Endodermal cell (in vitro differentiated cells): ENCODE data around the gene GARIN5A. TPM values are rescaled to one million over a fixed set of nuclear protein-coding genes. Genes with fewer than 3 reads are reported as not detected.

ENCODE experiments used
- DNase-seq: peaks from one replicate; pipeline ENCODE4 v3.0.0-alpha.2; 2017
- H3K27ac ChIP-seq: 2 replicates; pipeline ENCODE4 v1.5.1; 2013; ENCODE audit warnings: mild to moderate bottlenecking, low read depth, low read length, moderate library complexity
- H3K27me3 ChIP-seq: 2 replicates; pipeline ENCODE4 v1.6.1; 2013; ENCODE audit warnings: mild to moderate bottlenecking, low read length, moderate library complexity; ENCODE audit not compliant: insufficient read depth, control insufficient read depth, poor library complexity, severe bottlenecking
- H3K36me3 ChIP-seq: 2 replicates; pipeline ENCODE4 v1.7.0; 2013; ENCODE audit warnings: mild to moderate bottlenecking, low read length, moderate library complexity; ENCODE audit not compliant: control insufficient read depth, insufficient read depth
- H3K4me1 ChIP-seq: one replicate; pipeline ENCODE4 v1.7.0; 2013; ENCODE audit warnings: low read length; ENCODE audit not compliant: control insufficient read depth, insufficient read depth
- H3K4me3 ChIP-seq: 2 replicates; pipeline ENCODE4 v1.5.1; 2013; ENCODE audit warnings: mild to moderate bottlenecking, low read length, moderate library complexity
- H3K9ac ChIP-seq: 2 replicates; pipeline ENCODE4 v1.6.1; 2013; ENCODE audit warnings: mild to moderate bottlenecking, low read length, moderate library complexity; ENCODE audit not compliant: poor library complexity, severe bottlenecking; ENCODE audit errors: extremely low read depth
- H3K9me3 ChIP-seq: 2 replicates; pipeline ENCODE4 v1.6.1; 2013; ENCODE audit warnings: mild to moderate bottlenecking, low read length, moderate library complexity; ENCODE audit not compliant: control insufficient read depth
- H3K27ac Mint-ChIP-seq: 2 replicates; pipeline ENCODE4 v1.8.0; 2020; ENCODE audit warnings: mixed read lengths
- H3K27me3 Mint-ChIP-seq: 2 replicates; pipeline ENCODE4 v1.8.0; 2021; ENCODE audit warnings: mild to moderate bottlenecking, mixed read lengths; ENCODE audit not compliant: insufficient read depth
- H3K36me3 Mint-ChIP-seq: 2 replicates; pipeline ENCODE4 v1.8.0; 2020; ENCODE audit warnings: low read depth, mixed read lengths
- H3K4me1 Mint-ChIP-seq: 2 replicates; pipeline ENCODE4 v1.8.0; 2020; ENCODE audit warnings: mixed read lengths
- H3K4me3 Mint-ChIP-seq: 2 replicates; pipeline ENCODE4 v1.8.0; 2020; ENCODE audit warnings: mild to moderate bottlenecking, moderate library complexity, mixed read lengths
- H3K9me3 Mint-ChIP-seq: 2 replicates; pipeline ENCODE4 v1.8.0; 2020; ENCODE audit warnings: mild to moderate bottlenecking, mixed read lengths
- CTCF ChIP-seq: fragments of 200-600 bp; sonication (generic); conservative IDR thresholded peaks from 2 replicates; pipeline ENCODE4 v1.5.0; 2021; ENCODE audit warnings: antibody characterized with exemption, mild to moderate bottlenecking
- WGBS, 2 experiments: methylation state at CpG; one replicate each; pipeline versions ENCODE4 v1.1.5 to v1.1.7; 2013; ENCODE audit warnings: missing lambda C conversion rate in 2 of 2, mixed read lengths in 1 of 2; ENCODE audit not compliant: insufficient coverage in 1 of 2, insufficient read length in 1 of 2; 5-methylcytosine and 5-hydroxymethylcytosine counted together
- total RNA-seq, 2 donors: library from RNA; stranded (reverse); fragmentation: NEBNext Ultra II Directional in 1 of 2; extraction: Animal tissue kit (Norgen Biotek cat#: 25700) in 1 of 2; gene quantifications; 2 replicates in 1 of 2; 3 replicates in 1 of 2; pipeline ENCODE4 v1.2.1, GENCODE V29; 2021

GARIN5A gene
- total RNA-seq, 2 donors from 2014 or later = 8.3 to 9.5 TPM

- H3K4me3 ChIP-seq = no peak overlapping the region
- H3K9me3 Mint-ChIP-seq = no peaks in the 10 kb centered on the region
- H3K4me1 Mint-ChIP-seq = no peaks in the 10 kb centered on the region
- H3K9me3 ChIP-seq = peaks cover 28% of the 10 kb centered on the region
- H3K4me1 ChIP-seq = no peaks in the 10 kb centered on the region
- H3K36me3 ChIP-seq = no peaks in the 10 kb centered on the region
- 81 to 83% methylated on average over 11 to 25 of the region's 25 CpGs for WGBS, 2 experiments
- peaks cover 29% of the 10 kb centered on the region for H3K27me3 ChIP-seq
- H3K27me3 Mint-ChIP-seq = peaks cover 7% of the 10 kb centered on the region
- H3K4me3 Mint-ChIP-seq = no peak overlapping the region
- no peak overlapping the region for H3K27ac ChIP-seq
- H3K27ac Mint-ChIP-seq = no peak overlapping the region
- H3K36me3 Mint-ChIP-seq = no peaks in the 10 kb centered on the region
- DNase-seq = no peak
- H3K9ac ChIP-seq = no peak overlapping the region
- no peak for TF ChIP-seq CTCF
These were observed 25.2 kb upstream of the GARIN5A start for GRCh38 chr19:50501568-50502475.

GRCh38 chr19:50501186-50501567 lies 24.5 kb upstream of the GARIN5A start:
- H3K36me3 ChIP-seq = no peaks in the 10 kb centered on the region
- no peaks in the 10 kb centered on the region for H3K36me3 Mint-ChIP-seq
- H3K4me1 ChIP-seq = no peaks in the 10 kb centered on the region
- H3K27ac Mint-ChIP-seq = no peak overlapping the region
- no peak overlapping the region for H3K9ac ChIP-seq
- no peak overlapping the region for H3K4me3 Mint-ChIP-seq
- no peak overlapping the region for H3K27ac ChIP-seq
- TF ChIP-seq CTCF = no peak
- H3K27me3 Mint-ChIP-seq = peaks cover 9% of the 10 kb centered on the region
- WGBS, 2 experiments = 67 to 83% methylated on average over 4 to 12 of the region's 12 CpGs
- no peak overlapping the region for H3K4me3 ChIP-seq
- DNase-seq = no peak
- H3K9me3 ChIP-seq = peaks cover 28% of the 10 kb centered on the region
- no peaks in the 10 kb centered on the region for H3K9me3 Mint-ChIP-seq
- H3K4me1 Mint-ChIP-seq = no peaks in the 10 kb centered on the region
- H3K27me3 ChIP-seq = peaks cover 29% of the 10 kb centered on the region

GRCh38 chr19:50500753-50501151 lies 24.1 kb upstream of the GARIN5A start:
- no peak for DNase-seq
- H3K27me3 ChIP-seq = peaks cover 29% of the 10 kb centered on the region
- TF ChIP-seq CTCF = no peak
- Mint-ChIP-seq H3K4me1 (no peaks in the 10 kb centered on the region), H3K36me3 (no peaks in the 10 kb centered on the region), H3K27me3 (peaks cover 12% of the 10 kb centered on the region), H3K4me3 (no peak overlapping the region), H3K27ac (no peak overlapping the region), H3K9me3 (no peaks in the 10 kb centered on the region)
- H3K4me1 ChIP-seq = no peaks in the 10 kb centered on the region
- no peak overlapping the region for H3K9ac ChIP-seq
- H3K9me3 ChIP-seq = peaks cover 28% of the 10 kb centered on the region
- H3K27ac ChIP-seq = no peak overlapping the region
- no peaks in the 10 kb centered on the region for H3K36me3 ChIP-seq
- WGBS, 2 experiments = 68 to 78% methylated on average over 7 to 10 of the region's 10 CpGs
- no peak overlapping the region for H3K4me3 ChIP-seq
